OCI-M2 (cell line): Measurements from ENCODE around the gene PEX5L.

Experiments
- DNase-seq: peaks from one replicate; lab custom pipeline; 2025; ENCODE audit not compliant: unreplicated experiment; lab: John Stamatoyannopoulos, UW

Gene PEX5L

DNA sequence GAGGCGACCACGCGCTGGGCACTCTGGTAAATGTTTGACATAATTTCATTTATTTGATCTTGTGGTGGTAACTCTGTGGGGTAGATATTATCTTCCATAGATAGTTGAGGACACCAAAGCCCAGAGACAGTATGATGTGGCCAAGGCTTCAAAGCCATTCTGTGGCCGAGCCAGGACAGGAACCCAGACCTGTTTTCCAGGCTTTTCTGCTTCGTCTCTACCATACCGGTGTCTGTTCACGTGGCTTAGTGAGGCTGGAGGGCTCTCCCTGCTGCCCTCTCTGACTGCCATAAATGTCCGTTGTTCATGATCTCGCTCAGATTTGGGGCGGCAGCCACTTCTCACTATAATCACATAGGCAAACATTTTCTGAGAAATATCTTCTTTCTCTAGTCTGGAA lies 134.7 kb downstream of the PEX5L start:
- DNase-seq, result no peak

DNA sequence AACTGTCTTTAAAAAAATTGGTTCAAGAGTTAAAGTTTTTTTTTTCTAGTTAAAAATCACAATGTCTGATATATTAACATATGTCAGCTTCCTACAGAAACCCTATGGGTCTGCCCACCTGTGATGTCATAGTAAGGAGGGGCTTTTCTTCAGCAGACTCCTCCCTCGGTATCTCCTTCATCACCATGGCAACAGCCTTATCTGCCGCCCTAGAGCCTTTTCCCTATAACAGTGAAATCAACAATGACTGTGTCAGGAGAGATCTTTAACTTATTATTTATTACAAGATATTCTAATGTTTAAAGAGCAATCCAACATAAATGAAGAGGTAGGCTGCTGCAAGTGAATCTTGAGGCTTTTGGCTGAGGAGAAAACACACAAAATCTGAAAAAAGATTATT lies 138.7 kb downstream of the PEX5L start:
- DNase-seq, result no peak

DNA sequence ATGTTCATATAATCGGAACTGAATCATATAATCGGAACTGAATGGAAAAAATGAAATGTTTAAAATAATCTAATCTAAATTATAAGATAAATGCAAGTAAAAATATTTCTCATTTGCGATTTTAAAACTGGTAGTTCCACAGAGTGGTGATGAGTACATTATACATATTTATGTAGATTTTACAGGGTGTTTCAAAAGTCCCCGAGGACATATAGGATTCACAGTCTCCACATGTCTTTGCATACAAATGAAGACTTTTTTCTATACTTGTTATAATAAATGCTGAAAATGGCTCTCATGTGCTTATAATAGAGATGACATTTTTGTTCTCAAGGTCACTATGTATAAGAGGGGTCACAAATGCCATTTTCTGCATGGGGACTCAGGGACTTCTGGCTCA lies 139.5 kb downstream of the PEX5L start:
- no peak for DNase-seq

DNA sequence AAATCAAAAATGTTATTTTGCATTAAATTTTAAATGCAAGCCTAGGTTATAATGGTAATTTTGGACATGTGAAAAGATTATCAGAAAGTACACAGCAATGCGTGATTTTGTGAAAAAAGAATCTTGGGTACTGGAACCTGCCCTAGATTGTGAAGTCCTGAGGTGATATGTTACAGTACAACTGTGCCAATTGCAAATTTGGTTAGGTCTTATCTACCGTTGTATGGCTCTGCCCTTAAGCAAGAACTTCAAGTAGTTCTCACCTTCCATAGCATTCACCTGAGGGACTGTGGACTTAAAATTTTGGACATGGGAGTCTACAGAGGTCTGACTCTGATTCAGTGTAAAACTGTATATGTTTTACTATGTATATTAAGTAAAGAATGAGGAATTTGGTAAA lies 140.2 kb downstream of the PEX5L start:
- DNase-seq, result no peak

DNA sequence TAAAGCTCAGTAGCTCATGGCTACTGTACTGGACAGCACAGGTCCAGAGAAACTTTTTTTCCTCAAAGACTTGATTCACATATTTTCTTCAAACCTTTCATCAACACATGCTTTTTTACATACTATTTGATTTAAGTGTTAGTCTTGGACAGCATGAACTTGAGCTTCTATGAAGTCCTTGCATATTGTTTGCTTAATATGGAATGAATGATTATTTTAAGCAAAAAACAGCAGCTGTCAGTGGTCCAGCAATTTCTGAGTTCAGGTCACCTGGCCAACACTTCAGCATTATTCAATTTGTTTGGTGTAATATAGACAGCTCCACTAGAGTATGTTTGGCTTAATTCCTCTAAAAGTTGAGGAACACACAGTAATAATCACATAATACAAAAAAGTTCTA lies 141.4 kb downstream of the PEX5L start:
- DNase-seq, result no peak

DNA sequence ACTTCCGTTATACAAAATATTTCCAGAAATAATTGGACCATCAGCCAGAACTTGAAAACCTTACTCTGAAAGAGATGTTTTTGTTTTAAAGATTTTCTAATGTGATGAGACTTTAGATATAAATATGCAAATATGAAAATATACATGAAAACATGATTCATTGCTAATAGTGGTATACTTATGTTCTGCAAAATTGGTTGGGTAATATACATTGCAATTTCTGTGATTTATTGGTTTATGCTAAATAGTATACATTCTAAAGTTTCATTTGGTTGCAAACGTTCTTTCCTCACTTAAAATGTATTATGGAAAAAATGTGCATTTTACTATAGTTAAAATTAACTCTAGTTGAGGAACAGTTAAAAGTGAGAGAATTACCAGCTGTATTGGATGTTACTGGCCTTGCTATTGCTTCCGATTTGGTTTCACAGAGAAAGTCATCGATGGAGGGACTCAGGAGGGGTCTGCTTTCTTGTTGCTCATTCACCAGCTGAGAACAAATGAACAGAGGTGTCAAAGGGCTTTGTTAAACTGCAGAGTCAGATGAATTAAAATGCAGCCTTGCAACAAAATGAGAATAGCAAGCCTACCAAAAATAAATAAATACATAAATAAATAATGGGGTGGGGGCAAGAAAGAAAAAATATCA lies 149.3 kb downstream of the PEX5L start:
- DNase-seq, result no peak

DNA sequence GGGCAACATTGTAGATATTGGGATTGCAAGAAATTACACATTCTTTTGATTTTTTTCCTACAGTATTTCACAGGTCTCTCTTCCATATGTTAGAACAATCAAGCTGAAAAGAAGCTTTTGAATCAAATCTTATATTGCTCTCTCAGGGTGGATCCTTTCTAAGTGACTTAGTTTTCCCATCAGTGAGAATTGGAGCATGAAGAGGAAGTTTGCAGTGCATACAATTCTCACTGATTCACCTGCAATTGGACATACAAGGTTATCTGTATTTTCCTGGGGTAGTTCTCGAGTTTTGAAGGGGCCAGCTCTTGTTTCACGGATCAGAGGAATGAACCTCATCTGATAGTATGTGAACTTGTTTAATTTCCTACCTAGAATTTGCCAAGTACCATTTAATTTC lies 150.8 kb downstream of the PEX5L start:
- no peak for DNase-seq

DNA sequence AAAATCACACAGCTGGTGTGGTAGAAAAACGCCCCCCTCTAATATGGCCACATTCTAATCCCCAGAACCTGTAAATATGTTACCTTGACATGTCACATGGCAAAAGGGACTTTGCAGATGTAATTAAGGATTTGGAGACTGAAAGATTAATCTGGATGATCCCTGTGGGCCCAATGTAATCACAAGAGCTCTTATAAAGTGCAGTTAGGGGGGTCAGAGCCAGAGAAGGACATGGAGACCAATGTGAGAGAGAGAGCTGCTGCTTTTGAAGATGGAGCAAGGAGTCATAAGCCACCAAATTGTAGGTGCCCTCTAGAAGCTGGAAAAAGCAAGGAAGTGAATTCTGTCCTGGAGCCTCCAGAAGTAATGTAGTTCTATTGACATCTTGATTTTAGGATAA lies 152.6 kb downstream of the PEX5L start:
- no peak for DNase-seq

DNA sequence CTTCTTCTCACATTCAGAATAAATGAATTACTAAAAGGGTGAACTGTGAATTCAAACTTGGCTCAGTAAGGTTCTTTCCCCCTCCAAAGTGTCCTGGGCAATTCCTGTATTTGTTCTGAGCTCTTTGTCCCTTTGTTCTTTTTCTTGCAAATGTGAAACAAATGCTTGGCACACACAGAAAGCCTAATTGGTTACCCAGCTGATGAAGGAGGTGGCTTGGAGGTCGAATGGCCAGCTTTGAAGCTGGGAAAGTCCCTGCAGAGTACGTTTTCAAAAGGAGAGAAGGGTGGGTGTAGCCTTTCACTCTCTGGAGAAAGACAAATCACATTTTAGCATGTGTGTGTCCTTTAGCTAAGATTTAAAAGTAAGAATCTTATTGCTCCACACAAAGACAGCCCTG lies 154.4 kb downstream of the PEX5L start:
- no peak for DNase-seq

DNA sequence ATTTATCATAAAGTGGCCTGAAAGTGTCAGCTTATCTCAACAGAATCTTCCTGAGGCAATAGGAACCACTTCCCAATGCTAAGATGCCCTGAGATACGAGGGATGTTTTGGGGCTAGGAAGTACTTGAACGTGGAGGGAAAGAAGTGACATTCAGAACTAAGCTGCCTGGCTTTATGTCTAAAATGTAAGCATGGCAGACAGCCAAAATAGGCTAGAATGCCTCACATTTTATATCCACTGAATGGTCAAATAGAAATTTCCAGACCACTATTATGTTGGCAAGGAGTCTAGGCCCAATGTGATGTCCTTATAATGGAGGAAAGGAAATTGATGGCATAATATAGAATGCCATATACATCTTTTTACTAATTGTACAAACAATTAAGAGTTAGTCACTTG lies 154.9 kb downstream of the PEX5L start:
- DNase-seq, result no peak

DNA sequence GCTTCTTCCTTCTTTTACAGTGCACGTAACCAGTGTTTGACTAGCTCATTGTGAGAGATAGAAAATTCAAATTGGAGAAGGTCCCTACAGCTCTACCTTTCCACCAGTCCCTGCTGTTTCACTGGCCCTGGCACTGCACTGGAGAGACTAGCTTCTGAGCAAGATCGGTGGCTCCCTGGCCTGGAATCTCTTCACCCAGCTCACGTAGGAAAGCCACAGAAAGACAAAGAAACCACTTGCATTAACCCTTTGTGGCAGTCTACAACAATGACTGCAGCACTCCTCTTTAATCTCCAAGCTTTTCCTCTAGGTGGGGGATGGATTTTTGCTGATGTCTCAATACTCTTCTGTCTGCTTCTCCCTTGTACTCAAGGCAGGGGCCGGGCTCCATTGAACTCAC lies 155.9 kb downstream of the PEX5L start:
- no peak for DNase-seq

DNA sequence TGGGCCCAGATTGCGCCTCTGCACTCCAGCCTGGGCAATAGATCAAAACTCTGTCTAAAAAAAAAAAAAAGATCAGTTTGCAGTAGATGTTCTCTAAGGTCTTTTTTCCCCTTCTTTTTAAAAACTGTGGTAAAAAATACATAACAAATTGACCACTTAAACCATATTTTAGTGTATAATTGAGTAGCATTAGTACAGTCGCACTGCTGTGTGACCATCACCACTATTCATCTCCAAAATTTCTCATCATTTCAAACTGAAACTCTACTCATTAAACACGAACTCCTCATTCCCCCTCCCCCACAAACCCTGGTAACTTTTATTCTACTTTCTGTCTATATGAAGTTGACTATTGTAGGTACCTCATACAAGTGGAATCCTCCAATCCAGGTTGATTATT lies 160.3 kb downstream of the PEX5L start:
- no peak for DNase-seq

DNA sequence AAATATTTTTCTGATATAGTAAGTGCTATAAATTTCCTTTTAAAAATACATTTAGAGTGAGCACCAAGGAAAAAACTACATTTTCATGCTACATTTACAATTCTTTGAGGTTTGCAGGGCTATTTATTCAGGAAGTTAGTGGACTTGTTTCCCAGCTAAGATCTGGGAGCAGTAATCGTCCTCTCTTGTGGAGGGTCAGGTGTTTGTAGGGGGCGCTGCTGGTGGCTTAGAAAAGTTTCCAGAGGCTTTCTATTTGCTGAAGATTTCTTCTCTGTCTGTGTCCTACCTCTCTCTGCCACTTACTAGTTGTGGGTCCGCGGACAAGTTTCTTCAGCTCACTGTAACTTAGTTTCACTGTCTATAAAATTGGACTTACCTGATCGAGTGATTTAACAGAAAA lies 163.9 kb downstream of the PEX5L start:
- no peak for DNase-seq

DNA sequence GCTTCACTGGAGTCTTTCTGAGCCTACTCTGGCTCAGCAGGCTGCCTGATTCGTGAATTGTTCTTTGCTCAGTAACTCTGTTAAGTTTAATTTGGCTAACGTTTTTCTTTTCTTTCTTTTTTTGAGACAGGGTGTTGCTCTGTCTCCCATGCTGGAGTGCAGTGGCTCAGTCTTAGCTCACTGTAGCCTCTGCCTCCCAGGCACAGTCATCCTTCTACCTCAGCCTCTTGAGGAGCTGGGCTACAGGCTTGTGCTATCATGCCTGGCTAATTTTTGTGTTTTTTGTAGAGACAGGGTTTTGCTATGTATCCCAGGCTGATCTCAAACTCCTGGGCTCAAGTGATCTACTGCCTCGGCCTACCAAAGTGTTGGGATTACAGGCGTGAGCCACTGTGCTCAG lies 165.0 kb downstream of the PEX5L start:
- DNase-seq, result no peak

DNA sequence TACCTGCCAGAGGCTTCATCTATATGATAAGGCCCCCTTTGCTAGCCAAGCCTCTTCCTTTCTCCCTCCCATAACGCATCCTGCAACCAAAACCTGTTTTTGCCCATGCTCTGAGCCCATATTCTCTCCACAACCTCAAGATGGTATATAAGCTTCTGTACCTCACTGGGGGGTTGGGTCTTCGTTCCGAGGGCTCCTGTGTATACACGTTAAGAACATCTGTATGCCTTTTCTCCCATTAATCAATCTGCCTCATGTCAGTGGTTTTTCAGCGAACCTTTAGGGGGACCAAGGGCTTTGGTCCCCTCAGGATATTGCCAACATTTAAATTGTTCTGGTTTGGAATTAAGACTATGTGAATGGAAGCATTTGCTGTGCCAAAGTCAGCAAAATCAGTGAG lies 168.0 kb downstream of the PEX5L start:
- no peak for DNase-seq

DNA sequence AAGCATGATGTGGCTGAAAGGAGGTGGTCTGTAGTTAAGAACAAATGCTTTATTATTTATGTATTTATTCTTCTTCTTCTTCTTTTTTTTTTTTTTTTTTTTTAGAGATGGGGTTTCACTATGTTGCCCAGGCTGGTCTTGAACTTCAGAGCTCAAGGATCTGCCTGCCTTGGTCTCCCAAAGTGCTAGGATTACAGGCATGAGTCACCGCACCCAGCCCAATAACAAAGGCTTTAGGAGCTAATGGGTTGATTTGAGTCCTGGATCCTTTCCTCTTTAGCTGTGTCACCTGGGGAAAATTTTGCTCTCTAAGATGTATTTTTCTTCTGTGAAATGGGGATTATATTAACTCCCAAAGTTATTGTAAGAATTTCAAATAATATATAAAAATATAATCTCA lies 168.8 kb downstream of the PEX5L start:
- no peak for DNase-seq

DNA sequence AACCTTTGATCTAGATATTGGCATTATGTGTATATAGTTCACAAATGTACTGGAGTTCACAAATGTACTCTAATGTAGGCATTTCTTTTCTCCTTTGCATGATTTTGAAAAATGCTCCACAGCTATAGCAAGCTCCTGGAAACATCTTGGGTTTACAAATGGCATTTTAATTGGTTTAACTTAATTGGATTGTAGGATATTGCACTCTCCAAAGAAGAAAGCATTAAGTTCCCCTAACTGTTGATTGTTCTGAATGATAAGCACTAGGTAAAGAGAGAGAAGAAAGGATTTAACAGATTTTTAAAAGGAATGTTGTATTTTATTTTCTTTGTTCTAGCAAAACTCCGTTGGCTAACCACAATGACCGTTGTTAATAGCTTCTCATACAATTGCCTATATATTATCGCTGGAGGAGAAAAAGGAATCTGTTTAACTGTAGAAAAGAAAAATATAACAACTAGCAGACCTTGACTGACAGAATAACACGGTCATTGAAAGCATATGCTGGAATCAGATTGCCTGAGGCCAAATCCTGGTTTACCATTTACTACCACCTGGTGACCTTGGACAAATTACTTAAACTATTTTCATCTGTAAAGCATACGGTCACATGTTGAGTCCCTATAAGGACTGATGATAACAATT lies 170.8 kb downstream of the PEX5L start:
- DNase-seq, result no peak

DNA sequence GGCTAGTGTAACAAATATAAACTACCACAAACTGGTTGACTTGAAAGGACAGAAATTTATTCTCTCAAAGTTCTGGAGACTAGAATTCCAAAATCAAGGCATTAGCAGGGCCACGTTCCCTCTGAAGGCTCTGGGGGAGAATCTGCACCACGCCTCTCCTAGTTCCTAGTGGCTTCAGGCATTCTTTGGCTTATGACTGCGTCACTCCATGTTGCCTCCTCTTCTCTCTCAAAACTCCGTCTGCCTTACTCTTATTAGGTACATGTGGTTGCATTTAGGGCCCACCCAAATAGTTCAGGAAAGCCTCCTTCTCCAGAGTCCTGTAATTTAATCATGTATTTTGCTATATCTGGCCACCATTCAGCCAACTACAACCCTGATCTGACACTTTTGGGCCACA lies 174.8 kb downstream of the PEX5L start:
- DNase-seq, result no peak

DNA sequence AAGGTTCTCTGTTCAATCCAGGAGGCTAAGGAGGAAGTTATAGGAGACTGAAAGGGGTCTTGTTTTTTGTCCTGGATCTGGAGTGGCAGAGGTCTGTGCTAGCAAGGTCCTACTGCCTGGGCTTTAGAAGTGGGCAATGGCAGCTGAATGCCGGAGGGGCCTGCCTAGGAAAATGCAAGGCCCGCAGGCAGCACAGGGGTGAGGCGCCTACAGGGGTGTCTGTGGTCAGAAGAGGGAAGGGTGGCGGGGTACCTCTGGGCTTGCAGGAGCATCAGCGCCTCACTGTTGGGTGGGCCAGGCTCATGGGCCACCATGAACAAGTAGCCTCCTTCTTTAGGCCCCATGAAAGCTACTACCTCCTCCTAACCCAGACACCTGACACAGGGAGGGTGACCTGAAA lies 175.4 kb downstream of the PEX5L start:
- DNase-seq, result no peak

DNA sequence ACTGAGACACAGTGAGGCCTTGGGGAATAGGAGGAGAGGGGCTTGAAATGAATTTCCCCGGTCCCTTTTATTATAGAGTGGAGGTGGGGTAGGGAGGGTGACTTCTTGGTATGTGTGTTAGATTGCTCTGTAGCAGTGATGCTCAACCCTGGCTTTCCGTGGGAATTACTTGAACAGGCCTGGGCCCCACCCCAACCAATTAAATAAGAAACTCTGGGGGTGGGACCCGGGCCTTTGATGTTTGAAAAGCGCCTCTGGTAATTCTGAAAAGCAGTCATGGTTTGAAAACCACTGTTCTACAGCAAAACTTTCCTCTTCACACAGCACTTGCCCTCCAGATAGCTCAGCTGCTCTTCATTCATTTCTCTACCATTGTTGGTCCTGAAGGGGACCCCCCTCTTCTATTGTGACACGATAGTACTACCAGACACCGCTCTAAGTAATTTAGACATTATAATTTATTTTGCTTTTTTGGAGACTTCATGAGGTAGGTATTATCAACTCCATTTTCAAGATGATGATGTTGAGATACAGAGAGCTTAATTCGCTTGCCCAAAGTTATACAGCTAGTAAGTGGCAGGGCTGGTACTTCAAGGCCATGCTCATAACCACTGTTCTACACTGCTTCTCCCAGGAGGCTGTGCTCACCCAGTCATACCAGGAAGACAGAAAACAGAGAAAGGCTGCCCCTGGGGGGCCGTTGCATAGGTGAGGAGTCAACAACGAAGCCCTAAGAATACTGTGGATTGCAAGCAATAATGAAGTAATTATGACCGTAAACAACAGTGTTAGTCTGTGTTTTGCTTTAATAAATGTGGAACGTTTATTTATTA lies 176.2 kb downstream of the PEX5L start:
- no peak for DNase-seq

DNA sequence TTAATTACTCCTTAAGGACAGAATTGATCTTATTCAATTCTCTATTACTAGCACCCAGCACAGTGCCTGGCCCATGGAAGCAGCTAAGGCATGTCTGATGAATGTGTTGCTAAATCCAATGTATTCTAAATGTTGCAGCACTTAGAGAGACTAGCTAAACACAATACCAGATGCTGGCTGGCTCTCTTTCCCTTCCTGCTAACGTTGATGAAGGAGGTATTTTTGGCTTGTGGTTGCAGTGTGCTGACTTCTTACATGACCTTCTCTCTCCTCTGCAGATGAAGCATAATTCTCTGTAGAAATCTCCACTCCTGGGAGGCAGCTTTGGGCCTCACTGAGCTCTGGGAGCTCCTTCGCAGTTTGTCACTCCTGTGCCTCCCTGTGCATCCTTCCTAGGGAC lies 183.6 kb downstream of the PEX5L start:
- DNase-seq, result no peak

DNA sequence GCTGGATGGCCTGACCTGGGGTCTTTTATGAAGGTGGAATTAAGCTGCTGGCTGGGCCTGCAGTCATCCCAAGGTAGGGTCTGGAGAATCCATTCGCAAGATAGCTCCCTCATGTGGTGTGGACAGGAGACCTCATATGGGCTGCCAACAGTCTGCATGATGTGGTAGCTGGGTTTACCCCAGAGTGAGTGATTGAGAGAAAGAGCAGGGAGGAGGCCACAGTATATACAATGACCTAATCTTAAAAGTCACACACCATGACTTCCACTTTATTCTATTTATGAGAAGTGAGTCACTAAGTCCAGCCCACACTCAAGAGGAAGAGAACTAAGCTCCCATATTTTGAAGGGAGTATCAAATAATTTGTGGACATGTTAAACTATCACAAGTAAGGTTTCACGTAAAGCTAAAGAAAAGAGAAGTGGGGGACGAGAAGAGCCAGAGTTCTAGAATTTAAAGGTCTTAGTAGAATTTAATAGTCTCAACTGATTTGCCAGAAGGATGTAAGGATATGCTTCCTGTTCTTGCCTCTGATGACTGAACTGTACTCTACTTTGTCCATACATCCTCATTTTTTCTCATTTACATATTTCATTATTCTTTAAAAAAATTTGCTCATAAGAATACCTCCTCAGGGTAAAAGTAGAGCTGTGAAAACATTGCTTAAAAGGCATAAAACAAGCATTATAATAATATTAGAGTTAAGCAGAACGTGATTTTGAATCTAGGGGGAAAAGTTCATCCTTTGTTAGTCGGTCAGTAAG lies 184.4 kb downstream of the PEX5L start:
- DNase-seq, result no peak
